ENCODE measurements around the gene SCLT1.

DNA sequence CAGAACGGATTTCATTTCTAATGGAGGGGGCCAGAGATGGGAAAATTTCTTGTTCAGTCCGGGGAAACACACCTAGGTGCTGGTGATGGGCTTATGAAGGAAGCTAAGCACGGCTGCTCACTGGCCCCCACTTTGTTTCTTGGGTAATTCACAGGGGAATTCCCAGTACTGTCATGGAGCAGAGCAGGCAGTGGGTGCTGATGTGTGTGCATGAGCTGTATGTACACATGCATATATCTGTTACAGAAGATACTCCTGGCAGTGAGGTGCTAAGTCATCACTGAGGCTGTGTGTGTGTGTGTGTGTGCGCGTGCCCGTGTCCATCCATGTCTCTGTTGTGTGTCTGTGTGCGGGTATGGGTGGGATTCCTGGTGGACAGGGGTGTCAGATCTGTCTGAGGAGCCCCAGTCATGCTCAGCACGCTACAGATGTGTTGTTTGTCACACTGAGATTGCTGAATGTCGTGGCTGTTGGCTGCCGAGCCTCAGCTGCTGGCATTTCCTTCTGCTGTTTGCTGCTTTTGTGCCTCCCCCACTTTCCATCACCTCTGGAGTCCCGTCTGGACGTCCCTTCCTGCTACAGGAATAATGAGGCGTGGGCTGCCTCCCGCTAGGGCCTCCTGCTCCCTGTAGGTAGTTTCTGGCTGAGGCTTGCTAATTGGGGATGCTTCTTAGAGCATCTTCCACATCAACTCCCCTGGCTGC is 230.6 kb downstream of the SCLT1 start:
- TF ChIP-seq, protein P1, sequence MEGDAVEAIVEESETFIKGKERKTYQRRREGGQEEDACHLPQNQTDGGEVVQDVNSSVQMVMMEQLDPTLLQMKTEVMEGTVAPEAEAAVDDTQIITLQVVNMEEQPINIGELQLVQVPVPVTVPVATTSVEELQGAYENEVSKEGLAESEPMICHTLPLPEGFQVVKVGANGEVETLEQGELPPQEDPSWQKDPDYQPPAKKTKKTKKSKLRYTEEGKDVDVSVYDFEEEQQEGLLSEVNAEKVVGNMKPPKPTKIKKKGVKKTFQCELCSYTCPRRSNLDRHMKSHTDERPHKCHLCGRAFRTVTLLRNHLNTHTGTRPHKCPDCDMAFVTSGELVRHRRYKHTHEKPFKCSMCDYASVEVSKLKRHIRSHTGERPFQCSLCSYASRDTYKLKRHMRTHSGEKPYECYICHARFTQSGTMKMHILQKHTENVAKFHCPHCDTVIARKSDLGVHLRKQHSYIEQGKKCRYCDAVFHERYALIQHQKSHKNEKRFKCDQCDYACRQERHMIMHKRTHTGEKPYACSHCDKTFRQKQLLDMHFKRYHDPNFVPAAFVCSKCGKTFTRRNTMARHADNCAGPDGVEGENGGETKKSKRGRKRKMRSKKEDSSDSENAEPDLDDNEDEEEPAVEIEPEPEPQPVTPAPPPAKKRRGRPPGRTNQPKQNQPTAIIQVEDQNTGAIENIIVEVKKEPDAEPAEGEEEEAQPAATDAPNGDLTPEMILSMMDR (IDR thresholded peaks at IDR 0.05): no peak
- TF ChIP-seq MAFK (IDR thresholded peaks at IDR 0.05; ENCODE audit: partially characterized antibody): no peak
- no peak for TF ChIP-seq TP53 (CRISPR knock-in tag; IDR thresholded peaks at IDR 0.05)
- TF ChIP-seq, protein P2, sequence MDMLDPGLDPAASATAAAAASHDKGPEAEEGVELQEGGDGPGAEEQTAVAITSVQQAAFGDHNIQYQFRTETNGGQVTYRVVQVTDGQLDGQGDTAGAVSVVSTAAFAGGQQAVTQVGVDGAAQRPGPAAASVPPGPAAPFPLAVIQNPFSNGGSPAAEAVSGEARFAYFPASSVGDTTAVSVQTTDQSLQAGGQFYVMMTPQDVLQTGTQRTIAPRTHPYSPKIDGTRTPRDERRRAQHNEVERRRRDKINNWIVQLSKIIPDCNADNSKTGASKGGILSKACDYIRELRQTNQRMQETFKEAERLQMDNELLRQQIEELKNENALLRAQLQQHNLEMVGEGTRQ (IDR thresholded peaks at IDR 0.05): no peak
- TF ChIP-seq, protein P3, sequence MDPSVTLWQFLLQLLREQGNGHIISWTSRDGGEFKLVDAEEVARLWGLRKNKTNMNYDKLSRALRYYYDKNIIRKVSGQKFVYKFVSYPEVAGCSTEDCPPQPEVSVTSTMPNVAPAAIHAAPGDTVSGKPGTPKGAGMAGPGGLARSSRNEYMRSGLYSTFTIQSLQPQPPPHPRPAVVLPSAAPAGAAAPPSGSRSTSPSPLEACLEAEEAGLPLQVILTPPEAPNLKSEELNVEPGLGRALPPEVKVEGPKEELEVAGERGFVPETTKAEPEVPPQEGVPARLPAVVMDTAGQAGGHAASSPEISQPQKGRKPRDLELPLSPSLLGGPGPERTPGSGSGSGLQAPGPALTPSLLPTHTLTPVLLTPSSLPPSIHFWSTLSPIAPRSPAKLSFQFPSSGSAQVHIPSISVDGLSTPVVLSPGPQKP (IDR thresholded peaks at IDR 0.05; ENCODE audit: low read depth, low read length): no peak
- TF ChIP-seq, protein P4, sequence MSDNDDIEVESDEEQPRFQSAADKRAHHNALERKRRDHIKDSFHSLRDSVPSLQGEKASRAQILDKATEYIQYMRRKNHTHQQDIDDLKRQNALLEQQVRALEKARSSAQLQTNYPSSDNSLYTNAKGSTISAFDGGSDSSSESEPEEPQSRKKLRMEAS (IDR thresholded peaks at IDR 0.05): no peak

Measured in A549 (cell line).